GM18951 (cell line): ENCODE measurements around the gene MAP3K12.
"Not testable (repeated sequence)": the region's sequence is repeated elsewhere in the genome, so short reads cannot be mapped to it uniquely, and the experiment has no call there.

Source experiments
- POLR2A ChIP-seq: IDR thresholded peaks from 4 replicates; pipeline ENCODE4 v1.6.1; 2011; ENCODE audit warnings: mild to moderate bottlenecking; ENCODE audit not compliant: insufficient read length, insufficient read depth; ENCODE audit errors: extremely low read depth
- in situ Hi-C: fragments of 300-500 bp; cut with MboI; formaldehyde crosslinking; loops from one replicate; pipeline ENCODE4 v1.12.0; 2022; ENCODE audit warnings: low sequenced_read_pairs, mixed read lengths, inconsistent platforms; ENCODE audit not compliant: unreplicated experiment

Gene MAP3K12

GRCh38 chr12:53443955-53444354 lies 55.3 kb downstream of the MAP3K12 start:
- in situ Hi-C loops, result no loop called here
- no peak for TF ChIP-seq POLR2A

DNA sequence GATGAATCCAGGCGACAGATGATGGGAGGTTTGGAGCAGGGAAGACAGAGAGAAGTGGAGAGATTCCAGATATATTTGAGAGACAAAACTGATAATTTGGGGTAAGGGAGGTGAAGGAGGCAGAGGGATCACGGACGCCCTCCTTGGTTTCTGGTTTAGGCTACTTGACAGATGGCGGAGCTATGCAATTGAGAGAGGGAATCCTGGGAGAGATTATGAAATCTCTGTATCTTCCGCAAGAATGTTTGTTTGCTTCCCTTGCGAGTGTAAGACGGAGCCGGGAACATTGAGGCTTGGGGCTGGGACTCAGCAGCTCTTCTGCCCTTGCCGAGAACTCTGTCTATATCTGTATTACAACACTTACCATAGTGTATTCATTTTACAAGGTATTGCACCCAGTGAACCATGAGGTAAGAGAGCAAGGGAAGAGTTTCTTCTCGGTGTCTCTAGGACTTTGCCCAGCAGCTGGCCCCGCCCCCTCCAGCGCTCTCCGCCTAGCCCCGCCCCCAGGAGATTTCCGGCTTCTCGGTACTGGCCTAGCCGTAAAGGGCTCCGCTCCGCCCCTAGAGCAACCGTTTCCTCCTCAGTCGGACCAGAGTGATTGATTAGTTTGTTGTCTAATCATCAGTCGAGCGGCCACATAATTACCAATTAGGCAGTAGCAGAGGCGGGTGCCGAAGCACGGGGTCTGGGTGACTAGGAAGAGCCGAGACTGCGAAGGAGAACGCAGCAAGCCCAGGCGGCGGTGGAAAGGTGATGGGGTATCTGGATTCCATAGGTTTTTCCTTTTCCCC lies 58.0 kb downstream of the MAP3K12 start, which contains the start of gene PRR13:
TSS of gene PRR13 (plus strand) at position 695 of the 794 bp plus-strand sequence. CDS start 981 bp downstream, outside the sequence.
- peak; percentile 96 for TF ChIP-seq POLR2A
- in situ Hi-C loops, result no loop called here

DNA sequence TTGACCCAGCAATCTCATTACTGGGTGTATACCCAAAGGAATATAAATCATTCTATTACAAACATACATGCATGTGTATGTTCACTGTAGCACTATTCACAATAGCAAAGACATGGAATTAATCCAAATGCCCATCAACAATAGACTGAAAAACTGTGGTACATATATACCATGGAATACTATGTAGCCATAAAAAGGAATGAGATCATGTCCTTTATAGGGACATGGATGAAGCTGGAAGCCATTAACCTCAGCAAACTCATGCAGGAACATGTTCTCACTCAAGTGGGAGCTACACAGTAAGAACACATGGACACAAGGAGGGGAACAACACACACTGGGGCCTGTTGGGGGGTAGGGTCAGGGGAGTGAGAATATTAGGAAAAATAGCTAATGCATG lies 59.7 kb downstream of the MAP3K12 start:
- in situ Hi-C loops, result not testable (repeated sequence)

DNA sequence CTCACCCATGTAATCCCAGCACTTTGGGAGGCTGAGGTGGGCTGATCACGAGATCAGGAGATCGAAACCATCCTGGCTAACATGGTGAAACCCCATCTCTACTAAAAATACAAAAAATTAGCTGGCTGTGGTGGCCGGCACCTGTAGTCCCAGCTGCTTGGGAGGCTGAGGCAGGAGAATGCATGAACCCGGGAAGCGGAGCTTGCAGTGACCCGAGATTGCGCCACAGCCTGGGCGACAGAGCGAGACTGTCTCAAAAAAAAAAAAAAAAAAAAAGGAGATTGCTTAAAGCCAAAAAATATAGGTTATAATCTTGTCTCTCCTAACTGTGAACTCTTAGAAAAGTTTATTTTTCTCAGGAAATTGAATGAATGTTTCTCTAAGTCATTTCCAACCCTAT lies 63.9 kb downstream of the MAP3K12 start:
- in situ Hi-C loops, result not testable (repeated sequence)

DNA sequence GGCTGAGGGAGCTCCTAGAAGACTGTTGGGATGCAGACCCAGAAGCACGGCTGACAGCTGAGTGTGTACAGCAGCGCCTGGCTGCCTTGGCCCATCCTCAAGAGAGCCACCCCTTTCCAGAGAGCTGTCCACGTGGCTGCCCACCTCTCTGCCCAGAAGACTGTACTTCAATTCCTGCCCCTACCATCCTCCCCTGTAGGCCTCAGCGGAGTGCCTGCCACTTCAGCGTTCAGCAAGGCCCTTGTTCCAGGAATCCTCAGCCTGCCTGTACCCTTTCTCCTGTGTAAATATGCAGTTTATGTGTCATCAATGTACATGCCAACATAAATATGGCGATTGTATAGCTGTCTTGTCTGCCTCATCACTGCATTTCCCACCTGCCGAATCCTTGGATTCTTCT lies 68.1 kb downstream of the MAP3K12 start:
- TF ChIP-seq POLR2A, result no peak
- in situ Hi-C loops, result no loop called here

DNA sequence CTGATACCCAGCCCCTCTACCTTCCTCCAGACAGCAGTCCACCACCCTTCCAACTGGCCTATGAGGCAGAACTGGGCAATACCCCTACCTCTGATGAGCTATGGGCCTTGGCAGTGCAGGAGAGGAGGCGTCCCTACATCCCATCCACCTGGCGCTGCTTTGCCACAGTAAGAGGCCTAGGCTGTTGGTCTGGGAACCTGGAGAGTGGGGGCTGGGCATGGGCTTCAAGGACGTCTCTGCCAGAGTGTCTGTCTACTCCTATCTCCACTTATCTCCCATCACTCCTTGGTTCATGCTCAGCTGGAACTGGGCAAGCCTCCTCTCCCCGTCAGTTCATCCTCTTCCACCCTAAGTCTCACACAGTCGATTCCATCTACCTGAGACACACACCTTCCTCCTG lies 69.1 kb downstream of the MAP3K12 start:
- in situ Hi-C loops, result no loop called here
- no peak for TF ChIP-seq POLR2A
